Right lung (tissue), 5 donors: ENCODE measurements around the gene ZFP62. TPM values are rescaled to one million over a fixed set of nuclear protein-coding genes. Genes with fewer than 3 reads are reported as not detected.
"Not testable (repeated sequence)": the region's sequence is repeated elsewhere in the genome, so short reads cannot be mapped to it uniquely, and the experiment has no call there.

ENCODE experiments used
- DNase-seq, 2 donors: peaks; one replicate each; pipeline ENCODE4 v3.0.0-alpha.2; 2013
- polyA plus RNA-seq, 5 donors: library from polyadenylated mRNA; unstranded; fragments of 120-200 nt; gene quantifications; one replicate each; pipeline versions ENCODE4 v1.2.1 to v1.2.3, GENCODE V29; 2013; ENCODE audit warnings: inconsistent platforms in 1 of 5, low replicate concordance in 1 of 5; ENCODE audit not compliant: insufficient read length in 5 of 5, insufficient read depth in 1 of 5

ZFP62 gene
- polyA plus RNA-seq, 5 donors = 44.2 to 68.5 (median 62.9) TPM

GRCh38 chr5:180831139-180832093 lies 29.7 kb downstream of the ZFP62 start:
- DNase-seq = peak; percentile 77 to 80

- no peak for DNase-seq
These were observed 30.6 kb downstream of the ZFP62 start for GRCh38 chr5:180830253-180831138.

- DNase-seq = no peak
These were observed 31.4 kb downstream of the ZFP62 start for GRCh38 chr5:180829726-180830125.

GRCh38 chr5:180828756-180829531 lies 32.1 kb downstream of the ZFP62 start:
- DNase-seq = not testable (repeated sequence)

GRCh38 chr5:180827374-180827773 lies 33.7 kb downstream of the ZFP62 start:
- not testable (repeated sequence) for DNase-seq

GRCh38 chr5:180825768-180826525 lies 35.1 kb downstream of the ZFP62 start:
- DNase-seq = no peak

GRCh38 chr5:180824630-180825476 lies 36.2 kb downstream of the ZFP62 start:
- DNase-seq = no peak

- DNase-seq = no peak
These were observed 37.0 kb downstream of the ZFP62 start for GRCh38 chr5:180823940-180824629.

- DNase-seq = no peak
These were observed 37.7 kb downstream of the ZFP62 start for GRCh38 chr5:180823346-180823745.

GRCh38 chr5:180821538-180821937 lies 39.5 kb downstream of the ZFP62 start:
- no peak for DNase-seq

GRCh38 chr5:180820788-180821321 lies 40.2 kb downstream of the ZFP62 start:
- no peak for DNase-seq

GRCh38 chr5:180818677-180819341 lies 42.3 kb downstream of the ZFP62 start:
- no peak for DNase-seq

GRCh38 chr5:180817893-180818674 lies 43.0 kb downstream of the ZFP62 start:
- no peak for DNase-seq

GRCh38 chr5:180816608-180817534 lies 44.2 kb downstream of the ZFP62 start:
- DNase-seq = peak; percentile 47 to 51

GRCh38 chr5:180815293-180815917 lies 45.7 kb downstream of the ZFP62 start:
- no peak for DNase-seq

- DNase-seq = no peak
These were observed 47.7 kb downstream of the ZFP62 start for GRCh38 chr5:180813420-180813819.
